Activated CD4-positive, alpha-beta memory T cell treated with anti-CD3 and anti-CD28 coated beads for 36 hours (primary cell): ENCODE data around the gene LBP. TPM values are rescaled to one million over a fixed set of nuclear protein-coding genes. Genes with fewer than 3 reads are reported as not detected.

Experiments used
- total RNA-seq, 2 experiments: library from RNA; stranded (reverse); gene quantifications; one replicate each; pipeline ENCODE4 v1.2.3, GENCODE V29; 2021

The LBP gene
- total RNA-seq, 2 experiments from 2014 or later, result not detected

Other genes with a start within 250 kb of the LBP start
- not detected for gene TGM2, start 181.2 kb upstream of the LBP start, total RNA-seq
- gene KIAA1755, start 85.7 kb upstream of the LBP start, total RNA-seq, result not detected
- gene BPI, start 42.3 kb upstream of the LBP start, total RNA-seq, result not detected
- 10 to 100 TPM; 55.4 to 55.6 TPM for gene SNHG17, start 88.8 kb downstream of the LBP start, total RNA-seq
- 10 to 100 TPM; 25.7 to 25.8 TPM for gene RALGAPB, start 126.4 kb downstream of the LBP start, total RNA-seq
- not detected for gene ADIG, start 234.7 kb downstream of the LBP start, total RNA-seq